Neuronal stem cell (in vitro differentiated cells): ENCODE measurements around the gene EN2.
A peak's percentile ranks its signal among the peaks of the same experiment; 100 is the strongest.

ENCODE experiments used
- DNase-seq: peaks from one replicate; pipeline ENCODE4 v3.0.0-alpha.2; 2013; ENCODE audit warnings: low spot score
- H2AFZ ChIP-seq: one replicate; pipeline ENCODE4 v1.6.1; 2013; ENCODE audit warnings: mild to moderate bottlenecking, low read length, inconsistent platforms
- H2AK5ac ChIP-seq: 2 replicates; pipeline ENCODE4 v1.6.1; 2013; ENCODE audit warnings: low read depth, mild to moderate bottlenecking, inconsistent platforms, low read length, moderate library complexity, mixed read lengths
- H2BK120ac ChIP-seq: 2 replicates; pipeline ENCODE4 v1.6.1; 2013; ENCODE audit warnings: low read depth, mild to moderate bottlenecking, inconsistent platforms, low read length, moderate library complexity, mixed read lengths
- H2BK12ac ChIP-seq: one replicate; pipeline ENCODE4 v1.6.1; 2013; ENCODE audit warnings: low read length, inconsistent platforms
- H2BK15ac ChIP-seq: 2 replicates; pipeline ENCODE4 v1.6.1; 2013; ENCODE audit warnings: mild to moderate bottlenecking, low read length, inconsistent platforms, mixed read lengths
- H2BK5ac ChIP-seq: one replicate; pipeline ENCODE4 v1.6.1; 2013; ENCODE audit warnings: inconsistent platforms, mild to moderate bottlenecking, low read length, moderate library complexity
- H3K14ac ChIP-seq: one replicate; pipeline ENCODE4 v1.6.1; 2013; ENCODE audit warnings: low read length, inconsistent platforms
- H3K18ac ChIP-seq: 2 replicates; pipeline ENCODE4 v1.6.1; 2013; ENCODE audit warnings: low read length, inconsistent platforms
- H3K23ac ChIP-seq: 2 replicates; pipeline ENCODE4 v1.6.1; 2013; ENCODE audit warnings: low read depth, mild to moderate bottlenecking, mixed read lengths, low read length, inconsistent platforms; ENCODE audit not compliant: poor library complexity
- H3K27ac ChIP-seq: replicated peaks from 3 replicates; pipeline ENCODE4 v1.5.1; 2013; ENCODE audit warnings: low read length, inconsistent platforms
- H3K27me3 ChIP-seq, 3 experiments: 2 replicates each; pipeline ENCODE4 v1.6.1; 2013; ENCODE audit warnings: low read length in 3 of 3, mild to moderate bottlenecking in 2 of 3, inconsistent platforms in 1 of 3, low read depth in 1 of 3, mixed read lengths in 1 of 3, moderate library complexity in 1 of 3; ENCODE audit not compliant: control insufficient read depth in 3 of 3, insufficient read depth in 3 of 3
- H3K36me3 ChIP-seq, 2 donors: replicated peaks in 1 of 2; 2 replicates each; pipeline ENCODE4 v1.6.1; 2013; ENCODE audit warnings: low read length in 2 of 2; ENCODE audit not compliant: control insufficient read depth in 2 of 2, insufficient read depth in 2 of 2
- H3K4ac ChIP-seq: 2 replicates; pipeline ENCODE4 v1.6.1; 2013; ENCODE audit warnings: inconsistent platforms, mild to moderate bottlenecking, low read length, moderate library complexity
- H3K4me1 ChIP-seq, 2 donors: 1 replicate in 1 of 2; 2 replicates in 1 of 2; pipeline ENCODE4 v1.6.1; 2013; ENCODE audit warnings: low read length in 2 of 2, low read depth in 1 of 2; ENCODE audit not compliant: control insufficient read depth in 2 of 2, insufficient read depth in 1 of 2
- H3K4me2 ChIP-seq: one replicate; pipeline ENCODE4 v1.6.1; 2013; ENCODE audit warnings: mild to moderate bottlenecking, low read length, inconsistent platforms; ENCODE audit not compliant: insufficient read depth, poor library complexity, severe bottlenecking
- H3K4me3 ChIP-seq, 2 donors: 2 replicates each; pipeline ENCODE4 v1.5.1; 2013; ENCODE audit warnings: low read length in 2 of 2, mild to moderate bottlenecking in 2 of 2, inconsistent platforms in 1 of 2, moderate library complexity in 1 of 2
- H3K79me1 ChIP-seq: one replicate; pipeline ENCODE4 v1.6.1; 2013; ENCODE audit warnings: low read depth, mild to moderate bottlenecking, inconsistent platforms, low read length, moderate library complexity
- H3K9ac ChIP-seq: one replicate; pipeline ENCODE4 v1.6.1; 2013; ENCODE audit warnings: mild to moderate bottlenecking, low read depth, low read length, inconsistent platforms; ENCODE audit not compliant: poor library complexity
- H3K9me3 ChIP-seq, 2 donors: replicated peaks in 1 of 2; 2 replicates each; pipeline versions ENCODE3 to v1.6.1; 2013; ENCODE audit warnings: low read length in 2 of 2, mild to moderate bottlenecking in 2 of 2, inconsistent platforms in 1 of 2, low read depth in 1 of 2, mixed read lengths in 1 of 2, moderate library complexity in 1 of 2; ENCODE audit not compliant: control insufficient read depth in 2 of 2, insufficient read depth in 1 of 2
- H4K8ac ChIP-seq: one replicate; pipeline ENCODE4 v1.6.1; 2013; ENCODE audit warnings: low read depth, mild to moderate bottlenecking, inconsistent platforms, low read length, moderate library complexity
- H4K91ac ChIP-seq: one replicate; pipeline ENCODE4 v1.6.1; 2013; ENCODE audit warnings: low read length, low read depth, mild to moderate bottlenecking, inconsistent platforms; ENCODE audit not compliant: poor library complexity
- WGBS, 2 donors: extraction: QIAGEN DNeasy Blood & Tissue Kit; methylation state at CpG; one replicate each; pipeline ENCODE4 v1.1.7; 2013; ENCODE audit warnings: missing lambda C conversion rate in 2 of 2, mixed read lengths in 1 of 2; ENCODE audit not compliant: insufficient read length in 2 of 2, insufficient replicate concordance in 1 of 2; ENCODE audit errors: extremely low coverage in 2 of 2; 5-methylcytosine and 5-hydroxymethylcytosine counted together

Gene EN2

DNA sequence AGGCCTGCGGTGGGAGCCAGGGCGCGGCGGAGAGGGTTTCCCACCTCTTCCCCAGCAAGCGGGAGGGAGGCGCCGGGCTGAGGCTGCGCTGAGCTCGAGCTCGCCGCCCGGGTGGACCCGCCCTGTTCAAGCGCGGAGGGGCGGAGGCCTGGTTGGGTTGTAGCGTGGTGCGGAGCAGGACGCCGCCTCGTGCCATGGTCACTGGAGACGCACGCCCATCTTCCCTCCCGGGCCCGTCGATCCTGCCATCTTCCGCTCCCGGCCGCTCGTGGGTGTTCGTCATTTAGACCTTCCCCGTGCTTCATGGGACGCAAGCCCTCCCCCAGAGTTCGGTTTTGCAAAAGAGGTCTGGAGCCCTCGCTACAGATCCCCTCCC, 9.3 kb upstream of the EN2 start:
- Histone ChIP-seq H2BK12ac (no peak overlapping the region), H3K4me1 (peaks cover 7 to 8% of the 10 kb centered on the region in 2 donors), H3K4me2 (peak overlapping the region; percentile 42), H3K9ac (no peak overlapping the region), H2BK15ac (no peak overlapping the region), H3K23ac (peak overlapping the region; percentile 3), H3K9me3 (peaks cover 2 to 9% of the 10 kb centered on the region in 2 donors), H3K4ac (no peak overlapping the region), H2AFZ (peak overlapping the region; percentile 86), H2AK5ac (peak overlapping the region; percentile 25), H4K91ac (no peak overlapping the region), H3K36me3 (no peaks in the 10 kb centered on the region), H3K27ac (no peak overlapping the region), H4K8ac (no peak overlapping the region), H3K79me1 (no peaks in the 10 kb centered on the region), H2BK120ac (no peak overlapping the region), H3K27me3 (peaks cover 52 to 98% (median 72%) of the 10 kb centered on the region in 3 experiments), H3K4me3 (peak overlapping the region in 1 of 2 donors; percentile 27), H2BK5ac (no peak overlapping the region), H3K14ac (no peak overlapping the region), H3K18ac (no peak overlapping the region)
- peak; percentile 29 for DNase-seq
- no CpG with 5 or more reads among the region's 35 CpGs for WGBS, 2 donors

DNA sequence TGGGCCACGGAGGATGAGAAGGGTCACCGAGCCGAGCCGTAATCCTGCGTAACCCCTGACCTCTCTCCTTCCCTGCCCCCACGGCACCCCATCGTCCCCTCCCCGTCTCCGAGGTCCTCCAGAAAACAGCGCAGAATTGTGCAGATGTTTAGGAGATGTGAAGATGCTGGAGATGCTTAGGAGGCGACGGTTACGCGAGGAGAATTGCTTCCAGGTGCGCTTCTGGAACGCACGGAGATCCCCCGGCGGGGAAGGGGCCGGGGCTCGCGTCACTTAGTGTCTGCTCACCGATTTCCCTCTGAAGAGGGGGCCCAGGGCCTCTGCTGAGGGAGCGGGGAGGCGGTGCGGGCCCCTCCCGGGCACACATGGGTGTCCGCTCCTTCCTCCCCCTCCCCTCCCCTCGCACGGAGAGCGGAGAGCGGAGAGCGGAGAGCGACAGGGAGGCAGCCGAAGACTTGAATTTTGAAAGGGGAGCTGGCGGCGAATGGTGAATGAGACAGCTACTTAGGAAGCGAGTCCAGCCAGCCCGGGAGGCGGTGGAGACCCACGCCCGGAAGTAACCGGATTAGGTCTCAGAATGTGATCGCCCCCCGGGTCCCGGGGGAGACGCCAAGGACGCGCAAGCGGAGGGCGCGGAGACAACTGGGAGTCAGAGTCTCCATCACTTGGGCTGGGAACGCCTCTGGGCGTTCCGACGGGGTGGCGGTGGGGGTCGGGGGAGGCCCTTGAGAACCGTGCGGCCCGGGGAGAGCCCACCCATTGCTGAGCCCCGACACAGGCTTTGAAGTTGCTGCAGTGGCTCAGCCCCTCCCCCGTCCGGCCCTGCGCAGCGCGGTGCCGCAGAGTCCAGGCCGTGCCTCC, 8.7 kb upstream of the EN2 start:
- no peak overlapping the region for H2BK15ac ChIP-seq
- no peak overlapping the region for H3K14ac ChIP-seq
- H4K91ac ChIP-seq, result no peak overlapping the region
- WGBS, 2 donors, result no CpG with 5 or more reads among the region's 69 CpGs
- H2AFZ ChIP-seq, result peak overlapping the region; percentile 86
- peak overlapping the region; percentile 17 for H3K18ac ChIP-seq
- H2BK5ac ChIP-seq, result no peak overlapping the region
- H3K23ac ChIP-seq, result peak overlapping the region; percentile 3
- no peak overlapping the region for H2BK12ac ChIP-seq
- peak overlapping the region in 1 of 2 donors; percentile 27 for H3K4me3 ChIP-seq
- no peak overlapping the region for H3K9ac ChIP-seq
- no peak overlapping the region for H2BK120ac ChIP-seq
- DNase-seq, result peak; percentile 37
- H3K79me1 ChIP-seq, result no peaks in the 10 kb centered on the region
- H3K27ac ChIP-seq, result no peak overlapping the region
- H3K9me3 ChIP-seq, result peaks cover 2 to 9% of the 10 kb centered on the region in 2 donors
- no peaks in the 10 kb centered on the region for H3K36me3 ChIP-seq
- H3K4me1 ChIP-seq, result peaks cover 7 to 8% of the 10 kb centered on the region in 2 donors
- peaks cover 57 to 97% (median 78%) of the 10 kb centered on the region in 3 experiments for H3K27me3 ChIP-seq
- H4K8ac ChIP-seq, result no peak overlapping the region
- H2AK5ac ChIP-seq, result peak overlapping the region; percentile 25
- peak overlapping the region; percentile 48 for H3K4me2 ChIP-seq
- H3K4ac ChIP-seq, result no peak overlapping the region

DNA sequence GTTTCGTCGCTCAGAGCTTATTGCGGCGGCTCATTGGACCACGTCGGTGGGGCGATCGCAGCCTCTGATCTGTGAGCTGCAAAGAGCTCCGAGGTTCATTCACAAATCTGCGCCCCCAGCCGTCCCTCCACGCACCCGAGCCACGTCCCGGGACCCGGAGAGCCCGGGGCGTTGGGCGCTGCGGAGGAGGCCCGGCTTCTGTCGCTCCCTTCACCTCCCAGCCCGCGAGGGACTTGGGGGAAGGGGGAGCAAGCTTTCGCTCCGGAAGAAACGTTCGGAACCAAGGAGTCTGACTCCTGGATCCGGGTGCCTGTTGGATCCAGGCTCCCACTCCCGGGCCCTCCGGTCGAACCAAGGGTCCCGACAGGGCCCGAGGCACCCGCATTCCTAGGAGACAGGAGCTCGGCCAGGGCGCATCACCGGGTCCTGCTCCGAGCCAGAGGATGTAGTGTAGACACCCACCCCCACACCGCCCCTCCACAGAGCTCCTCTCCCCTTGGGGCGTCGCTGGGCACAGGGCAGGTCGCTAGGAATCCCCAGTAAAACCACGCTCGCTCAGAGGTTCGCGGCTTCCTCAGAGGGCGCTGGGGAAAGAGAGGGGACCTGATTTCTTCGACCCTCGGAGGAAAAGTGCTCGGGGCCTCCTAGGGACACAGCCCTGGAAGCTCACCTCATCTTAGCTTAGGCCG, 7.9 kb upstream of the EN2 start:
- no peak overlapping the region for H4K91ac ChIP-seq
- no peak overlapping the region for H2BK15ac ChIP-seq
- H3K18ac ChIP-seq, result peak overlapping the region; percentile 59
- H3K4ac ChIP-seq, result no peak overlapping the region
- no peak overlapping the region for H4K8ac ChIP-seq
- peak overlapping the region; percentile 48 for H3K4me2 ChIP-seq
- H3K27me3 ChIP-seq, result peaks cover 65 to 97% (median 84%) of the 10 kb centered on the region in 3 experiments
- WGBS, 2 donors, result no CpG with 5 or more reads among the region's 52 CpGs
- H3K36me3 ChIP-seq, result no peaks in the 10 kb centered on the region
- H2BK120ac ChIP-seq, result no peak overlapping the region
- no peaks in the 10 kb centered on the region for H3K79me1 ChIP-seq
- no peak overlapping the region for H2BK5ac ChIP-seq
- peaks cover 7 to 8% of the 10 kb centered on the region in 2 donors for H3K4me1 ChIP-seq
- H3K14ac ChIP-seq, result no peak overlapping the region
- peak overlapping the region; percentile 86 for H2AFZ ChIP-seq
- DNase-seq, result no peak
- H3K9me3 ChIP-seq, result peaks cover 2 to 9% of the 10 kb centered on the region in 2 donors
- H3K4me3 ChIP-seq, result peak overlapping the region in 1 of 2 donors; percentile 27
- no peak overlapping the region for H3K27ac ChIP-seq
- no peak overlapping the region for H2BK12ac ChIP-seq
- no peak overlapping the region for H3K9ac ChIP-seq
- H2AK5ac ChIP-seq, result no peak overlapping the region
- no peak overlapping the region for H3K23ac ChIP-seq

DNA sequence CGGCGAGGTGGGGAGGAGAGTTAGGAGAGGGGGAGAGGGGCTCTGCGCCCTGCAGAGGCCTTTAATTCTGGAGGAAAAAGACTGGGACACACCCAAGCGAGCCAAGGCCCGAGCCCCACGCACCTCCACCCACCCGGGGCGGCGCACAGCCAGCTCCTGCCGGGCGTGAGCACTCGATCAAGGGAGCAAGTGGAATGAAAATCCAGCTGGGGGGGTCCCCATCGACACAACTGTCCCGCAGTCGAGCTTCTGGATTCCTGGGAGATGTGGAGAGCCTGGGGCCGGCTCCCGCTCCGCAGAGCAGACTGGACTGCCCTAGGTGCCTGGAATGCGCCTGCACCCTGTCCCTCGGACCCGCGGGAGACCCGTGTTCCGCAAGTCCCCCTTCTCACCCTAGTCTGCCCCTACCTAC, 7.4 kb upstream of the EN2 start:
- Histone ChIP-seq H3K23ac (no peak overlapping the region), H2AFZ (peak overlapping the region; percentile 86), H2BK5ac (no peak overlapping the region), H3K14ac (no peak overlapping the region), H2AK5ac (no peak overlapping the region), H3K18ac (peak overlapping the region; percentile 37), H2BK12ac (no peak overlapping the region), H4K91ac (no peak overlapping the region), H3K27me3 (peaks cover 69 to 97% (median 87%) of the 10 kb centered on the region in 3 experiments), H3K4me1 (peaks cover 8 to 12% of the 10 kb centered on the region in 2 donors), H3K36me3 (no peaks in the 10 kb centered on the region), H2BK15ac (peak overlapping the region; percentile 49), H3K4ac (no peak overlapping the region), H3K4me2 (no peak overlapping the region), H4K8ac (no peak overlapping the region), H3K9me3 (peaks cover 2 to 6% of the 10 kb centered on the region in 2 donors), H2BK120ac (no peak overlapping the region), H3K9ac (no peak overlapping the region), H3K79me1 (no peaks in the 10 kb centered on the region), H3K27ac (no peak overlapping the region), H3K4me3 (no peak overlapping the region)
- no peak for DNase-seq
- whole genome bisulfite sequencing, 2 donors, result no CpG with 5 or more reads among the region's 24 CpGs
